Caco-2 (cell line): ENCODE data around the gene CDKL2. TPM values are rescaled to one million over a fixed set of nuclear protein-coding genes. Genes with fewer than 3 reads are reported as not detected.

Experiments used
- BruUV-seq: library from RNA; stranded (reverse); fragments of 400-500 nt; replicated peaks from 2 replicates; lab custom pipeline; 2021; lab: Mats Ljungman, UMichigan
- CTCF ChIA-PET: fragments of 300-600 bp; sonication (Branson Sonifier 250); formaldehyde crosslinking; loops from one replicate; lab custom pipeline; 2022; ENCODE audit warnings: antibody characterized with exemption; lab: Charles Lee
- POLR2A ChIA-PET: fragments of 300-600 bp; sonication (Branson Sonifier 250); formaldehyde crosslinking; loops from one replicate; lab custom pipeline; 2022; ENCODE audit warnings: antibody characterized with exemption; lab: Charles Lee
- DNase-seq, 2 experiments: peaks; one replicate each; pipeline versions ENCODE4 v3.0.0 to v3.0.0-alpha.2; 2020 to 2022
- H3K27me3 ChIP-seq: replicated peaks from 2 replicates; pipeline ENCODE4 v1.6.0; 2011; ENCODE audit warnings: low read length; ENCODE audit not compliant: control insufficient read depth, insufficient read depth
- H3K36me3 ChIP-seq: 2 replicates; pipeline ENCODE4 v1.5.1; 2011; ENCODE audit warnings: low read length; ENCODE audit not compliant: control insufficient read depth, insufficient read depth
- H3K4me1 ChIP-seq: fragments of 250-450 bp; sonication (Bioruptor Pico); 2 replicates; pipeline ENCODE4 v1.5.1; 2020; ENCODE audit warnings: mild to moderate bottlenecking
- H3K4me3 ChIP-seq: 2 replicates; pipeline ENCODE4 v1.5.1; 2011; ENCODE audit warnings: low read depth, mild to moderate bottlenecking, control low read depth, low read length
- H3K9me3 ChIP-seq: fragments of 250-450 bp; sonication (Bioruptor Pico); 2 replicates; pipeline ENCODE4 v1.5.1; 2020; ENCODE audit warnings: mild to moderate bottlenecking, moderate library complexity
- H3K27ac Mint-ChIP-seq: one replicate; pipeline ENCODE4 v1.8.0; 2022; ENCODE audit warnings: mixed read lengths; ENCODE audit not compliant: unreplicated experiment
- H3K27me3 Mint-ChIP-seq: one replicate; pipeline ENCODE4 v1.8.0; 2022; ENCODE audit warnings: mixed read lengths; ENCODE audit not compliant: insufficient read depth, unreplicated experiment
- H3K36me3 Mint-ChIP-seq: one replicate; pipeline ENCODE4 v1.8.0; 2022; ENCODE audit warnings: mild to moderate bottlenecking, mixed read lengths; ENCODE audit not compliant: insufficient read depth, unreplicated experiment
- H3K4me1 Mint-ChIP-seq: one replicate; pipeline ENCODE4 v1.8.0; 2022; ENCODE audit warnings: low read depth, mixed read lengths; ENCODE audit not compliant: unreplicated experiment
- H3K4me3 Mint-ChIP-seq: one replicate; pipeline ENCODE4 v1.8.0; 2022; ENCODE audit warnings: mild to moderate bottlenecking, moderate library complexity, mixed read lengths; ENCODE audit not compliant: unreplicated experiment
- H3K9me3 Mint-ChIP-seq: one replicate; pipeline ENCODE4 v1.8.0; 2022; ENCODE audit warnings: mixed read lengths; ENCODE audit not compliant: unreplicated experiment
- intact Hi-C: fragments of 100-400 bp; cut with micrococcal nuclease; formaldehyde crosslinking; loops from one replicate; pipeline ENCODE4 v1.10.0; 2022; ENCODE audit not compliant: unreplicated experiment
- total RNA-seq: library from RNA; stranded (reverse); gene quantifications from 2 replicates; pipeline ENCODE4 v1.2.3, GENCODE V29; 2022
- TF ChIP-seq, protein P1 (sequence below), 2 experiments: fragments of 200-600 bp in 1 of 2; IDR thresholded peaks; 1 replicate in 1 of 2; 2 replicates in 1 of 2; pipeline versions ENCODE4 v1.5.1 to v1.8.0; 2011 to 2022; ENCODE audit warnings: antibody characterized with exemption in 1 of 2, control low read depth in 1 of 2, inconsistent platforms in 1 of 2, low read depth in 1 of 2, low read length in 1 of 2, mild to moderate bottlenecking in 1 of 2, moderate library complexity in 1 of 2; ENCODE audit not compliant: insufficient read depth in 1 of 2, severe bottlenecking in 1 of 2, unreplicated experiment in 1 of 2

Gene CDKL2
- total RNA-seq, 1 experiment from 2014 or later: 1.9 TPM

DNA sequence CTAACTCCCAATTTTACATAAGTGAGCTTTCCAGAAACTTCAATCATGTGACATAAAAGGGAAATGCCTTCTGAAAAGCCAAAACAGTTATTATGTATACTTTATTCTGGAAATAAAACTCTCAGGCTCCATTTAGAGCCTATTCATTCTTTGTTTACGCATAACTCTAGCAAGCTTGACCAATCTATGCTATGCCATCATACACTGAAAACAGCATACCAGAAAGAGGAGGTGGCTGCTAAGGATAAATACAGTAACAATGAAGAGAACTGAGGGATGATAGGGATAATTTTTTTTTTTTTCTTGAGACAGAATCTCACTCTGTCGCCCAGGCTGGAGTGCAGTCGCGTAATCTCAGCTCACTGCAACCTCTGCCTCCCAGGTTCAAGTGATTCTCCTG lies 24.4 kb downstream of the CDKL2 start:
- H3K4me3 ChIP-seq: no peak overlapping the region
- Mint-ChIP-seq H3K9me3 (no peaks in the 10 kb centered on the region), H3K4me1 (no peaks in the 10 kb centered on the region), H3K4me3 (no peak overlapping the region), H3K27ac (no peak overlapping the region), H3K27me3 (no peaks in the 10 kb centered on the region), H3K36me3 (no peaks in the 10 kb centered on the region)
- H3K27me3 ChIP-seq: no peaks in the 10 kb centered on the region
- POLR2A ChIA-PET: no interaction called here
- no peak for DNase-seq
- H3K4me1 ChIP-seq: no peaks in the 10 kb centered on the region
- H3K36me3 ChIP-seq: no peaks in the 10 kb centered on the region
- BruUV-seq: no TSS peak
- H3K9me3 ChIP-seq: no peaks in the 10 kb centered on the region
- intact Hi-C loops: no loop called here
- TF ChIP-seq, protein P1, sequence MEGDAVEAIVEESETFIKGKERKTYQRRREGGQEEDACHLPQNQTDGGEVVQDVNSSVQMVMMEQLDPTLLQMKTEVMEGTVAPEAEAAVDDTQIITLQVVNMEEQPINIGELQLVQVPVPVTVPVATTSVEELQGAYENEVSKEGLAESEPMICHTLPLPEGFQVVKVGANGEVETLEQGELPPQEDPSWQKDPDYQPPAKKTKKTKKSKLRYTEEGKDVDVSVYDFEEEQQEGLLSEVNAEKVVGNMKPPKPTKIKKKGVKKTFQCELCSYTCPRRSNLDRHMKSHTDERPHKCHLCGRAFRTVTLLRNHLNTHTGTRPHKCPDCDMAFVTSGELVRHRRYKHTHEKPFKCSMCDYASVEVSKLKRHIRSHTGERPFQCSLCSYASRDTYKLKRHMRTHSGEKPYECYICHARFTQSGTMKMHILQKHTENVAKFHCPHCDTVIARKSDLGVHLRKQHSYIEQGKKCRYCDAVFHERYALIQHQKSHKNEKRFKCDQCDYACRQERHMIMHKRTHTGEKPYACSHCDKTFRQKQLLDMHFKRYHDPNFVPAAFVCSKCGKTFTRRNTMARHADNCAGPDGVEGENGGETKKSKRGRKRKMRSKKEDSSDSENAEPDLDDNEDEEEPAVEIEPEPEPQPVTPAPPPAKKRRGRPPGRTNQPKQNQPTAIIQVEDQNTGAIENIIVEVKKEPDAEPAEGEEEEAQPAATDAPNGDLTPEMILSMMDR (IDR thresholded peaks at IDR 0.05; ENCODE audit: insufficient read depth in 1 of 2, low read depth in 1 of 2, low read length in 1 of 2, severe bottlenecking in 1 of 2, unreplicated experiment in 1 of 2): no peak
- CTCF ChIA-PET: no interaction called here

DNA sequence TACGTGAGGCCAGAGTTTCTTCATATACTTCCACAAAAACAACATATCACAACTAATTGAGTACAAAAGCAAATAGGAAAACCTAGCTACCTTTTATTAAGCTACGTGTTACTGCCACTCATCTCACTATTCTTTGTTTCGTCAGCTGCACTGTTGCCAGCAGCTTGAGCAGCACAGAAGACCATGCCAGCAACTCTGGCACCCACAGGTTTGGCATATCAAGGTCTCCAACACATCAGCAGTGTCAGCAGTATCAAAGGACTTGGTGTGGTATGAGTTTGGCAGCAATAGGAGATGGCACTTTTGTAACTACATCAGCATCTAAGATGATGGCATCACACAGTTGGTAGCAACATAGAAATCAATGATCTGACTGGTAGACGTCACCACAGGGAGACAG lies 30.7 kb downstream of the CDKL2 start:
- H3K4me3 Mint-ChIP-seq: no peak overlapping the region
- DNase-seq: no peak
- H3K9me3 Mint-ChIP-seq: no peaks in the 10 kb centered on the region
- H3K27me3 Mint-ChIP-seq: no peaks in the 10 kb centered on the region
- ChIA-PET CTCF (no interaction called here), POLR2A (no interaction called here)
- TF ChIP-seq, protein P1 (IDR thresholded peaks at IDR 0.05; ENCODE audit: insufficient read depth in 1 of 2, low read depth in 1 of 2, low read length in 1 of 2, severe bottlenecking in 1 of 2, unreplicated experiment in 1 of 2): no peak
- no peaks in the 10 kb centered on the region for H3K9me3 ChIP-seq
- no peaks in the 10 kb centered on the region for H3K4me1 ChIP-seq
- H3K4me1 Mint-ChIP-seq: no peaks in the 10 kb centered on the region
- no TSS peak for BruUV-seq
- H3K27me3 ChIP-seq: no peaks in the 10 kb centered on the region
- H3K36me3 Mint-ChIP-seq: no peaks in the 10 kb centered on the region
- H3K36me3 ChIP-seq: no peaks in the 10 kb centered on the region
- H3K27ac Mint-ChIP-seq: no peak overlapping the region
- H3K4me3 ChIP-seq: no peak overlapping the region
- intact Hi-C loops: no loop called here

DNA sequence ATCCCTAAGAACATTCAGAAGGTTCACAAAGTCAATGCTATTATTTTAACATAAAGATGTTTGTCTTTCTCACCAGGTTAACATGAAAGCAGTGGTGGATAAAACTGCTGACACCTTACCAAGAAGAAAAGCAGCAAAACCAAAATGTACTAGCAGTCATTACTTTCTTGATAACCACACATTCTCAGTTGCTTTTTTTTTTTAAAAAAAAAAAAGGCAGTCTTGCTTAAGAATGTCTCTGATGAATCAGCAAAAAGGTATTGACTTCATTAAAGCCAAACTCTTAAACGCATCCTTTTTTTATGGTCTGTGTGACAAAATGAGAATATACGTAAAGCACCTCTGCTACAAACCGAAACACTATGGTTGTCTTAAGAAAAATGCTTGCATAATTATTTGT lies 31.9 kb downstream of the CDKL2 start:
- no peaks in the 10 kb centered on the region for H3K4me1 ChIP-seq
- intact Hi-C loops: no loop called here
- TF ChIP-seq, protein P1 (IDR thresholded peaks at IDR 0.05; ENCODE audit: insufficient read depth in 1 of 2, low read depth in 1 of 2, low read length in 1 of 2, severe bottlenecking in 1 of 2, unreplicated experiment in 1 of 2): no peak
- H3K9me3 Mint-ChIP-seq: no peaks in the 10 kb centered on the region
- no peak overlapping the region for H3K27ac Mint-ChIP-seq
- H3K36me3 ChIP-seq: no peaks in the 10 kb centered on the region
- no TSS peak for BruUV-seq
- no peaks in the 10 kb centered on the region for H3K27me3 Mint-ChIP-seq
- H3K9me3 ChIP-seq: no peaks in the 10 kb centered on the region
- CTCF ChIA-PET: no interaction called here
- no peaks in the 10 kb centered on the region for H3K36me3 Mint-ChIP-seq
- DNase-seq: no peak
- H3K27me3 ChIP-seq: no peaks in the 10 kb centered on the region
- no peak overlapping the region for H3K4me3 ChIP-seq
- no peak overlapping the region for H3K4me3 Mint-ChIP-seq
- no peaks in the 10 kb centered on the region for H3K4me1 Mint-ChIP-seq
- POLR2A ChIA-PET: no interaction called here
